ENCODE data around the gene ANKRD52. TPM values are rescaled to one million over a fixed set of nuclear protein-coding genes. Genes with fewer than 3 reads are reported as not detected.

ANKRD52 gene
- total and polyA plus RNA-seq, 2 experiments from 2014 or later, result 20.3 to 25.2 TPM

DNA sequence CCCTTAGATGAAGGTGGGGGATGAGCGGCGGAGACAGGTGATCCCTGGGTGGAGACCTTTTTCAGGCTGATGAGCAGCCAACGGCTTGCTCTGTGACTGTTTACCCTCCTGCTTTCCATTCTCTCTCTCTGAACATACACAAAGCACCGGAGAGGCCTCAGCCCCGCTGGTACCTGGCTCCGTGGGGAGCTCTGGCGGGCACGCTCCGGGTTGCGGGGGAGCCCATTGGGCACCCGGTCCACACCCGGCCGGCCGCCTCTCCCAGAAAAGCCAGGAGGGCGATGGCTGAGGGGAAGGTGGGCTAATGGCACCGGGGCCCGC is 69.4 kb downstream of the ANKRD52 start:
- peaks cover 29% of the 10 kb centered on the region for H3K4me1 Mint-ChIP-seq
- no peak for DNase-seq (ENCODE audit: low spot score)
- H3K4me3 ChIP-seq, result peak overlapping the region; percentile 100
- H3F3A ChIP-seq (replicated peaks; ENCODE audit: low read depth), result peaks cover 23% of the 10 kb centered on the region; the same call in 1 of the 2 replicates
- peaks cover 56% of the 10 kb centered on the region for H3K36me3 Mint-ChIP-seq (ENCODE audit: low read depth)
- H3K9me3 Mint-ChIP-seq, result peaks cover 6% of the 10 kb centered on the region; the same call in 2 of the 3 replicates
- peaks cover 12% of the 10 kb centered on the region for H3K4me1 ChIP-seq (ENCODE audit: insufficient read depth)
- H3K79me2 ChIP-seq (replicated peaks; ENCODE audit: insufficient read depth), result peaks cover 35% of the 10 kb centered on the region
- H2AFZ ChIP-seq, result 0 out of 2 replicates have a peak overlapping the region, but pooled peaks have one; percentile 57
- peak overlapping the region; percentile 93 for H3K27ac ChIP-seq (ENCODE audit: low read depth)
- no peaks in the 10 kb centered on the region for H3K27me3 ChIP-seq (ENCODE audit: insufficient read depth)
- H3K9me2 ChIP-seq (ENCODE audit: insufficient read depth), result no peaks in the 10 kb centered on the region
- H3K36me3 ChIP-seq (ENCODE audit: insufficient read depth), result peaks cover 28% of the 10 kb centered on the region
- TF ChIP-seq STAT1 (IDR thresholded peaks at IDR 0.05; ENCODE audit: unreplicated experiment), result no peak
- TF ChIP-seq EZH2 (IDR thresholded peaks at IDR 0.05; ENCODE audit: low read depth, unreplicated experiment), result no peak
- TF ChIP-seq, protein P1, sequence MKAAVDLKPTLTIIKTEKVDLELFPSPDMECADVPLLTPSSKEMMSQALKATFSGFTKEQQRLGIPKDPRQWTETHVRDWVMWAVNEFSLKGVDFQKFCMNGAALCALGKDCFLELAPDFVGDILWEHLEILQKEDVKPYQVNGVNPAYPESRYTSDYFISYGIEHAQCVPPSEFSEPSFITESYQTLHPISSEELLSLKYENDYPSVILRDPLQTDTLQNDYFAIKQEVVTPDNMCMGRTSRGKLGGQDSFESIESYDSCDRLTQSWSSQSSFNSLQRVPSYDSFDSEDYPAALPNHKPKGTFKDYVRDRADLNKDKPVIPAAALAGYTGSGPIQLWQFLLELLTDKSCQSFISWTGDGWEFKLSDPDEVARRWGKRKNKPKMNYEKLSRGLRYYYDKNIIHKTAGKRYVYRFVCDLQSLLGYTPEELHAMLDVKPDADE (IDR thresholded peaks at IDR 0.05), result no peak
- no peak for TF ChIP-seq EZH2phosphoT487 (IDR thresholded peaks at IDR 0.05; ENCODE audit: unreplicated experiment)
- TF ChIP-seq, protein P2, sequence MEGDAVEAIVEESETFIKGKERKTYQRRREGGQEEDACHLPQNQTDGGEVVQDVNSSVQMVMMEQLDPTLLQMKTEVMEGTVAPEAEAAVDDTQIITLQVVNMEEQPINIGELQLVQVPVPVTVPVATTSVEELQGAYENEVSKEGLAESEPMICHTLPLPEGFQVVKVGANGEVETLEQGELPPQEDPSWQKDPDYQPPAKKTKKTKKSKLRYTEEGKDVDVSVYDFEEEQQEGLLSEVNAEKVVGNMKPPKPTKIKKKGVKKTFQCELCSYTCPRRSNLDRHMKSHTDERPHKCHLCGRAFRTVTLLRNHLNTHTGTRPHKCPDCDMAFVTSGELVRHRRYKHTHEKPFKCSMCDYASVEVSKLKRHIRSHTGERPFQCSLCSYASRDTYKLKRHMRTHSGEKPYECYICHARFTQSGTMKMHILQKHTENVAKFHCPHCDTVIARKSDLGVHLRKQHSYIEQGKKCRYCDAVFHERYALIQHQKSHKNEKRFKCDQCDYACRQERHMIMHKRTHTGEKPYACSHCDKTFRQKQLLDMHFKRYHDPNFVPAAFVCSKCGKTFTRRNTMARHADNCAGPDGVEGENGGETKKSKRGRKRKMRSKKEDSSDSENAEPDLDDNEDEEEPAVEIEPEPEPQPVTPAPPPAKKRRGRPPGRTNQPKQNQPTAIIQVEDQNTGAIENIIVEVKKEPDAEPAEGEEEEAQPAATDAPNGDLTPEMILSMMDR (conservative IDR thresholded peaks at IDR 0.05; ENCODE audit: low read depth in 2 of 2), result no peak
- no peak for TF ChIP-seq ZNF331 (CRISPR knock-in tag; IDR thresholded peaks at IDR 0.05; ENCODE audit: low read depth)
- TF ChIP-seq ZNF114 (CRISPR knock-in tag; IDR thresholded peaks at IDR 0.05), result no peak
- TF ChIP-seq POLR2AphosphoS5 (IDR thresholded peaks at IDR 0.05; ENCODE audit: low read depth), result no peak
- TF ChIP-seq CREB1 (CRISPR knock-in tag; IDR thresholded peaks at IDR 0.05; ENCODE audit: low read depth), result no peak
- TF ChIP-seq, protein P3, sequence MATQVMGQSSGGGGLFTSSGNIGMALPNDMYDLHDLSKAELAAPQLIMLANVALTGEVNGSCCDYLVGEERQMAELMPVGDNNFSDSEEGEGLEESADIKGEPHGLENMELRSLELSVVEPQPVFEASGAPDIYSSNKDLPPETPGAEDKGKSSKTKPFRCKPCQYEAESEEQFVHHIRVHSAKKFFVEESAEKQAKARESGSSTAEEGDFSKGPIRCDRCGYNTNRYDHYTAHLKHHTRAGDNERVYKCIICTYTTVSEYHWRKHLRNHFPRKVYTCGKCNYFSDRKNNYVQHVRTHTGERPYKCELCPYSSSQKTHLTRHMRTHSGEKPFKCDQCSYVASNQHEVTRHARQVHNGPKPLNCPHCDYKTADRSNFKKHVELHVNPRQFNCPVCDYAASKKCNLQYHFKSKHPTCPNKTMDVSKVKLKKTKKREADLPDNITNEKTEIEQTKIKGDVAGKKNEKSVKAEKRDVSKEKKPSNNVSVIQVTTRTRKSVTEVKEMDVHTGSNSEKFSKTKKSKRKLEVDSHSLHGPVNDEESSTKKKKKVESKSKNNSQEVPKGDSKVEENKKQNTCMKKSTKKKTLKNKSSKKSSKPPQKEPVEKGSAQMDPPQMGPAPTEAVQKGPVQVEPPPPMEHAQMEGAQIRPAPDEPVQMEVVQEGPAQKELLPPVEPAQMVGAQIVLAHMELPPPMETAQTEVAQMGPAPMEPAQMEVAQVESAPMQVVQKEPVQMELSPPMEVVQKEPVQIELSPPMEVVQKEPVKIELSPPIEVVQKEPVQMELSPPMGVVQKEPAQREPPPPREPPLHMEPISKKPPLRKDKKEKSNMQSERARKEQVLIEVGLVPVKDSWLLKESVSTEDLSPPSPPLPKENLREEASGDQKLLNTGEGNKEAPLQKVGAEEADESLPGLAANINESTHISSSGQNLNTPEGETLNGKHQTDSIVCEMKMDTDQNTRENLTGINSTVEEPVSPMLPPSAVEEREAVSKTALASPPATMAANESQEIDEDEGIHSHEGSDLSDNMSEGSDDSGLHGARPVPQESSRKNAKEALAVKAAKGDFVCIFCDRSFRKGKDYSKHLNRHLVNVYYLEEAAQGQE (IDR thresholded peaks at IDR 0.05; ENCODE audit: unreplicated experiment), result no peak
- TF ChIP-seq, protein P4, sequence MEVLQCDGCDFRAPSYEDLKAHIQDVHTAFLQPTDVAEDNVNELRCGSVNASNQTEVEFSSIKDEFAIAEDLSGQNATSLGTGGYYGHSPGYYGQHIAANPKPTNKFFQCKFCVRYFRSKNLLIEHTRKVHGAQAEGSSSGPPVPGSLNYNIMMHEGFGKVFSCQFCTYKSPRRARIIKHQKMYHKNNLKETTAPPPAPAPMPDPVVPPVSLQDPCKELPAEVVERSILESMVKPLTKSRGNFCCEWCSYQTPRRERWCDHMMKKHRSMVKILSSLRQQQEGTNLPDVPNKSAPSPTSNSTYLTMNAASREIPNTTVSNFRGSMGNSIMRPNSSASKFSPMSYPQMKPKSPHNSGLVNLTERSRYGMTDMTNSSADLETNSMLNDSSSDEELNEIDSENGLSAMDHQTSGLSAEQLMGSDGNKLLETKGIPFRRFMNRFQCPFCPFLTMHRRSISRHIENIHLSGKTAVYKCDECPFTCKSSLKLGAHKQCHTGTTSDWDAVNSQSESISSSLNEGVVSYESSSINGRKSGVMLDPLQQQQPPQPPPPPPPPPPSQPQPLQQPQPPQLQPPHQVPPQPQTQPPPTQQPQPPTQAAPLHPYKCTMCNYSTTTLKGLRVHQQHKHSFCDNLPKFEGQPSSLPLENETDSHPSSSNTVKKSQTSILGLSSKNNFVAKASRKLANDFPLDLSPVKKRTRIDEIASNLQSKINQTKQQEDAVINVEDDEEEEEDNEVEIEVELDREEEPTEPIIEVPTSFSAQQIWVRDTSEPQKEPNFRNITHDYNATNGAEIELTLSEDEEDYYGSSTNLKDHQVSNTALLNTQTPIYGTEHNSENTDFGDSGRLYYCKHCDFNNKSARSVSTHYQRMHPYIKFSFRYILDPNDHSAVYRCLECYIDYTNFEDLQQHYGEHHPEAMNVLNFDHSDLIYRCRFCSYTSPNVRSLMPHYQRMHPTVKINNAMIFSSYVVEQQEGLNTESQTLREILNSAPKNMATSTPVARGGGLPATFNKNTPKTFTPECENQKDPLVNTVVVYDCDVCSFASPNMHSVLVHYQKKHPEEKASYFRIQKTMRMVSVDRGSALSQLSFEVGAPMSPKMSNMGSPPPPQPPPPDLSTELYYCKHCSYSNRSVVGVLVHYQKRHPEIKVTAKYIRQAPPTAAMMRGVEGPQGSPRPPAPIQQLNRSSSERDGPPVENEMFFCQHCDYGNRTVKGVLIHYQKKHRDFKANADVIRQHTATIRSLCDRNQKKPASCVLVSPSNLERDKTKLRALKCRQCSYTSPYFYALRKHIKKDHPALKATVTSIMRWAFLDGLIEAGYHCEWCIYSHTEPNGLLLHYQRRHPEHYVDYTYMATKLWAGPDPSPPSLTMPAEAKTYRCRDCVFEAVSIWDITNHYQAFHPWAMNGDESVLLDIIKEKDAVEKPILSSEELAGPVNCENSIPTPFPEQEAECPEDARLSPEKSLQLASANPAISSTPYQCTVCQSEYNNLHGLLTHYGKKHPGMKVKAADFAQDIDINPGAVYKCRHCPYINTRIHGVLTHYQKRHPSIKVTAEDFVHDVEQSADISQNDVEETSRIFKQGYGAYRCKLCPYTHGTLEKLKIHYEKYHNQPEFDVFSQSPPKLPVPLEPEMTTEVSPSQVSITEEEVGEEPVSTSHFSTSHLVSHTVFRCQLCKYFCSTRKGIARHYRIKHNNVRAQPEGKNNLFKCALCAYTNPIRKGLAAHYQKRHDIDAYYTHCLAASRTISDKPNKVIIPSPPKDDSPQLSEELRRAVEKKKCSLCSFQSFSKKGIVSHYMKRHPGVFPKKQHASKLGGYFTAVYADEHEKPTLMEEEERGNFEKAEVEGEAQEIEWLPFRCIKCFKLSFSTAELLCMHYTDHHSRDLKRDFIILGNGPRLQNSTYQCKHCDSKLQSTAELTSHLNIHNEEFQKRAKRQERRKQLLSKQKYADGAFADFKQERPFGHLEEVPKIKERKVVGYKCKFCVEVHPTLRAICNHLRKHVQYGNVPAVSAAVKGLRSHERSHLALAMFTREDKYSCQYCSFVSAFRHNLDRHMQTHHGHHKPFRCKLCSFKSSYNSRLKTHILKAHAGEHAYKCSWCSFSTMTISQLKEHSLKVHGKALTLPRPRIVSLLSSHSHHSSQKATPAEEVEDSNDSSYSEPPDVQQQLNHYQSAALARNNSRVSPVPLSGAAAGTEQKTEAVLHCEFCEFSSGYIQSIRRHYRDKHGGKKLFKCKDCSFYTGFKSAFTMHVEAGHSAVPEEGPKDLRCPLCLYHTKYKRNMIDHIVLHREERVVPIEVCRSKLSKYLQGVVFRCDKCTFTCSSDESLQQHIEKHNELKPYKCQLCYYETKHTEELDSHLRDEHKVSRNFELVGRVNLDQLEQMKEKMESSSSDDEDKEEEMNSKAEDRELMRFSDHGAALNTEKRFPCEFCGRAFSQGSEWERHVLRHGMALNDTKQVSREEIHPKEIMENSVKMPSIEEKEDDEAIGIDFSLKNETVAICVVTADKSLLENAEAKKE (CRISPR knock-in tag; IDR thresholded peaks at IDR 0.05), result no peak
- TF ChIP-seq NANOG (IDR thresholded peaks at IDR 0.05; ENCODE audit: borderline replicate concordance), result no peak
- TF ChIP-seq JUNB (IDR thresholded peaks at IDR 0.05; ENCODE audit: unreplicated experiment), result no peak
- peaks cover 15% of the 10 kb centered on the region for H3K27me3 Mint-ChIP-seq (ENCODE audit: insufficient read depth, low read depth, poor library complexity)
- H3K4me2 ChIP-seq, result peak overlapping the region; percentile 97
- ATAC-seq, result peak; percentile 9
- H3K27ac Mint-ChIP-seq, result peak overlapping the region; percentile 93
- peak overlapping the region; percentile 84 for H3K4me3 Mint-ChIP-seq
- peaks cover 19% of the 10 kb centered on the region for H4K20me1 ChIP-seq (replicated peaks; ENCODE audit: insufficient read depth)
